HG02588 (cell line): ENCODE results near the gene DRGX.

Source experiments
- ATAC-seq: cut with Tn5 transposase; IDR thresholded peaks from one replicate; pipeline ENCODE4 v1.9.1; 2021; ENCODE audit warnings: mild to moderate bottlenecking, moderate library complexity; ENCODE audit not compliant: unreplicated experiment

Gene DRGX

DNA sequence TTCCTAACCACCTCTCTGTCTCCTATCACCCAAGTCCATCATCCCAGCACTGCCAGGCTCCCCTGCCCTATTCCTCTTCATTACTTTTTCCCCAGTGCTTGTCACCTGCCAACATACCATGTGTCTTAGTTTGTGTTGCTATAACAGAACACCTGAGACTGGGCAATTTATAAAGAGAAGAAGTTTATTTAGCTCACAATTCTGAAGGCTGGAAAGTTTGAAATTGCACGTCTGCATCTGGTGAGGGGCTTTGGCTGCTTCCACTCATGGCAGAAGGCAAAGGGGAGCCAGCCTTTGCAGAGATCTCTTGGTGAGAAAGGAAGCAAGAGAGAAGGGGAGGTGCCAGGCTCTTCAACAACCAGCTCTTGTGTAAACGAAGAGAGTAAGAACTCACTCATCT is 47.3 kb downstream of the DRGX start:
- ATAC-seq, result no peak

DNA sequence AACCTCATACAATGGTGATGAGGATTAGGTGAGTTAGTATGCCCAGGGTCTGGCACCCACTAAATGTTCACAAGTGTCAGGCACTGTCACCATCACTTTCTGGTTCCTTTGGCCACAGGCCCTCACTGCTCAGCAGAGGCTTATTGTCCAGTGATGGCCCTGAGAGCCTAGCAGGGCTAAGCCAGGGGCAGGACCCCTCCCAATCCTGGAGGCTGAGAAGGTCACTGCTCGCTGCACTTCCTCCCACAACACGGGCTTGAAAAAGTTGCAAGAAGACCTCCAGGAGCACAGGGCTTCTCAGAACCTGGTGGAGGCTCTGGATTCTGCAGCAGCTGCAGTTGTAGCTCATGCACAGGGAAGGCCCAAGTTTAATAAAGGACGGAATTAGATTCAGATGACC is 48.1 kb downstream of the DRGX start:
- ATAC-seq, result no peak

DNA sequence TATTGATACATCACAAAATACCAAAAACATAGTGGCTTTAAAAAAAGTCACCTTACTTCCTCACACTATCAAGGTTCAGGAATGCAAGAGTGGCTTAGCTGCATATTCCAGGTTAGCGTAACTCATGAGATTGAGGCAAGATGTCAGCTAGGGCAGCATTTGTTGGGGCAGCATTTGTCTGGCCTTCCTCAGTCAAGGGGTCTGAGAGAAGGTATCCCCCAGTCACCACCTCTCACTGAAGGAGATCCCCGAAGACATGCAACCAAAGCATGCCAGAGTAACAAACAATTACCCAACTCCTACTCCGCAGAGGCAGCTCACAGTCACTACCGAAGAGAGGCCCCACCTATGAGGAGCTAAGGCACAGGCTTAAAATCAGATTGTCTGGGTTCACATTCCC is 48.5 kb downstream of the DRGX start:
- no peak for ATAC-seq

DNA sequence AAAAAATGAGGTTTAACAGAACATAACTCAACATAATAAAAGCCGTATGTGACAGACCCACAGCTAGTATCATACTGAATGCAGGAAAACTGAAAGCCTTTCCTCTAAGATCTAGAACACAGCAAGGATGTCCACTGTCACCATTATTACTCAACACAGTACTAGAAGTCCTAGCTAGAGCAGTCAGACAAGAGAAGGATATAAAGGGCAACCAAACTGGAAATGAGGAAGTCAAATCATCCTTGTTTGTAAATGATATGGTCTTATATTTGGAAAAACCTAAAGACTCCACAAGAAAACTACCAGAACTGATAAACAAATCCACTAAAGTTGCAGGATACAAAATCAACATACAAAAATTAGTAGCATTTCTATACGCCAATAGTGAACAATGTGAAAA is 51.0 kb downstream of the DRGX start:
- no peak for ATAC-seq

DNA sequence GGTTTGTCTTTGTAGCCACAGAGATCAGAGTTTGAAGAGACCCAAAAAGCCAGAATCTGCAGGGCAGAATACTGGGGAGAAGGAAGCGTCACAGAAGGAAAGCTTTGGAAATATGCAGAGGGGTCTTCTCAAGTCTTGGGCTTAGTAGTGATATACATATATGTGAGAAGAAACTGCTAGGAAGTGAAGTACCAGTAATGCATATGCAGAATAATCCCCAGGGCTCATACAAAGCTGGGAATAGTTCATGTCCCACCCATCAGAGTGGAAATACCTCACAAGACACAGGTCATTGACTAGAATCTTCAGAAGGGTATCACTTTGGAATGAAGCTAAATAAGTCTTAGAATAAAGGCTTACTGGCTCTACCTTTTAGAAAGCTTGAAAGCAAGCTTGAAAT is 57.3 kb downstream of the DRGX start:
- ATAC-seq, result no peak

DNA sequence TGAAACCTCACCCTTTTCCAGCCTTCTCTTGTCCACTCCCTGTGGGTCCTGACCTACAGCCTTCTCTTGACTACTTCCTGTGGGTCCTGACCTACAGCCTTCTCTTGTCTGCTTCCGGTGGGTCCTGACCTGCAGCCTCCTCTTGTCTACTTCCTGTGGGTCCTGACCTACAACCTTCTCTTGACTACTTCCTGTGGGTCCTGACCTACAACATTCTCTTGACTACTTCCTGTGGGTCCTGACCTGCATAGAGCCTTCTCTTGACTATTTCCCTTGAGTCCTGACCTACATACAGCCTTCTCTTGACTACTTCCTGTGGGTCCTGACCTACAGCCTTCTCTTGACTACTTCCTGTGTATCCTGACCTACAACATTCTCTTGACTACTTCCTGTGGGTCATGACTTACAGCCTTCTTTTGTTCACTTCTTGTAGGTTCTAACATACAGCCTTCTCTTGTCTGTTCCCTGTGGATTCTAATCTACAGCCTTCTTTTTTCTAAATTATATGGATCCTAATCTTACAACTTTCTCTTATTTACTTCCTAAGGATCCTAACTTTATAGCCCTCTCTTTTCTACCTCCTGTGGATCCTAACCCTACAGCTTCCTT is 60.4 kb downstream of the DRGX start:
- no peak for ATAC-seq

DNA sequence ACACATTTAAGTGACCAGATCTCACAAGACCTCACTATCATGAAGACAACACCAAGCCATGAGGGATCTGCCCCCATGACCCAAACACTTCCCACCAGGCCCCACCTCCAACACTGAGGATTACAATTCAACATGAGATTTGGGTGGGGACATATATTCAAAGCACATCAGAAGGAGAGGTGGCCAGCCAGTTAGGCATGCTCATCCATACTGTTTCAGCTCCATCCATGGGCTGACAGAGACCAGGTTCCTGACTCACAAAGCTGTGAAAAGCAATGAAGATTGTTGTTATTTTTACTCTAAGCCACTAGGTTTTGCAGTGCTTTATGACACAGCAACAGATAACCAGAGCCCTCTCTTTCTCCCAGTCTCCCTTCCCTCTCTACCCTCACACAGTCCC is 60.9 kb downstream of the DRGX start:
- no peak for ATAC-seq

DNA sequence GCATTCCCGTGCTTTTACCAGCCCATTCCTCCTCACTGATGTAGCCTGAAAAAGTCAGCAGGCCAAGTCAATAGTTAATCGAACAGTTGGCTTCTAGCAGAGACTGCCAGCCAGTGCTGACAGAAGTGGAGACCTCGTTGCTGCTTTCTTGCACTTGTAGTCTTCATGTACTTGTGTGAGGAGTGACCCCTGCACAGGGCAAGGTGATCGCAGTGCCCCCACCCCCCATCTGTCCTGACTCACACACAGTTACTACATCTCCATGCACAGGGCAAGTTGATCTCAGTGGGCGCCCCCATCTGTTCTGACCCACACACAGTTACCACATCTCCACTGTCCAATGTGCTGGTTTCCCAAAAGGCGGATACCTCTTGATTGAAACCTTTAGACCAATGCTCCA is 62.7 kb downstream of the DRGX start:
- ATAC-seq, result no peak

DNA sequence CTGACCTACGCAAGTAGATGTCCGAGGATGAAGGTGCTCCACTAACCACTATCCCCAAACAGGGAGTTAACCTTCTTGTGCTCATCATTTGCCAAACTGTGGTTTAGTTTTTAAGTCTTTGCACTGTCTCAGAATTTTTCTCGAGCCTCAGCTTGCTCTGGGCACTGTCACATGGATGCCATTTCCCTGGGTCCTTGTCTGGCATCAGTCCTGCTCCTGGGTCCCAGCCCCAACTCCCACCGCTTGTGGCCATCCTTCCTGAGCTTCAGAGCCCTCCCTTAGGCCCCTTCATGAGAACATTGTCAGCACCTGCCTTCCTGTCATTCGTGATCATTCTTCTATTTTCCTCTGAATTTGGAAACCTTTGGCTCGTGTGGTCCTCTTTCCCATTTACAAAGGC is 63.1 kb downstream of the DRGX start:
- no peak for ATAC-seq

DNA sequence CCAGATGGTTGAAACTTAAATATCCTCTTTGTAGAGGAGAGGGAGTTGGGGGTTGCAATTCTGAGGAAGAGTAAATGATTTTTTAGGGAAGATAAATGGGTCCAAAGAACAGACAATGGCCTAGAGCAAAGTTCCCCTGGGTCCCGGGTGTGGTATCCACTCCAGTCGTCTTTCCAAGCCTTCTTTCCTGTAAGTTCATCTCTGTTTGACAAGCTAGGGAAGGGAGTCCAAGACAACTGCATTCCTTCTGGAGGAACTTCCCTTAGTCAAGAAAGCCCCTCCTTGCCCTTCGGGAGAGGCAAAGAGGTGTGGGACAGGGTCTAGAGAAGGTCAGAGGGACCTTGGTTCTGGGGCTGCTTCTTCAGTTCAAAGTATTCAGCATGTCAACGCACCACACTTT is 63.6 kb downstream of the DRGX start:
- no peak for ATAC-seq

DNA sequence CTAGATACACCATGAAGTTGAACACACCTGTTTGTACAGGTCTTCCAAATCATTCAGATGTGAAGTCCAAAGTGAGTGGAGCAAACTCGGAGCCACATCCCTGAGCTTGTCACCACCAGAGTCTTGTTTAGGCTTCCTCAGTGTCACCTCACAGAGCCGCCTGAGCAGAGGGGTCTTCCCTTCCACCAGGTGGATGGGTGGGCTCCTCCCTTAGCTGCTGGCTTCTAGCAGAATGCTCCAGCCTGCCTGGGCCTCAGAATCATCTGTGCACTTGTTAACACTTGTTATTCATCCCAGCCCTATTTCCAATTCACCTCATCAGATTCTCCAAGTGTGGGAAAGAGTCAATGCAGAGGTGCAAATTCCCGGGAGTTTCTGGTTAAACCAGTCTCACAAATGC is 64.5 kb downstream of the DRGX start:
- ATAC-seq, result no peak

DNA sequence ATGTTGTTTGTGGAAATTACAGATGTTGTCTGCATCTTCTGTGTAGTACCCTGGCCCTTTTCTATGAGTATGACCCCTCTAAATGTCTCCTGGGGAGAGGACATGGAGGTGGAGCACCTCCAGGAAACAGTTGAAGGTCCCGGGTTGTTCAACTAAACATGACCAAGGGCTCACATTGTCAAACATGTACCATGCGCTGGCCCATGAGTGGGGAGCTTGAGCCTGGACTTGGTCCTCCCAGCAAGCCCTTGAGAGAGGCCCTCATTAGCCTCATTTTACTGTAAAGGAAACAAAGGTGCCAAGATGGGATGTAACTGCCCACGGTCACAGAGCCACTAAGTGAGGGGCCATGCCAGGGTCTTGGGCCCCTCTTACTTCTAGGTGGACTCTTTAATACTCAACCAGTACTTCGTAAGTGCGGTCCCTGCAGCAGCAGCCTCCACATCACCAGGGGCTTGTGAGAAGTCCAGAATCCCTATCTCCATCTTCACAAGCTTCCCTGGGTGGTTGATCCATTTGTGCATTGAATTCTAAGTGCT is 65.7 kb downstream of the DRGX start:
- no peak for ATAC-seq

DNA sequence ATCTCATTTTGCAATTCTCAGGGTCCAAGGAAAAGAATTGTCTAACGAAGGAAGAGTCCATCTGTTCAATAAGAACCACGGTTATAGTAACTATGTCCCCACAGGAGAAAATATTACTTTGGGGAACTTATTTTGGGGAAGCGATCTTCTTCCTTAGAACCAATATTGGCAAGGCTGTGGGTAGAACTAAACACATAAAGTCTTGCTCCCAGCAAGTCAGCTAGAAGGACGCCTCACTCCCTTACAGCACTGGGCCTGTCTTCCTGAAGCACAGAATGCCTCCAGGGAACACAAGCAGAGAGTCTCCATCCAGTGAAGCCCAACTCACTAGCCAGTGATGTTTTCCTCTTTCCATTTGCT is 66.8 kb downstream of the DRGX start:
- no peak for ATAC-seq

DNA sequence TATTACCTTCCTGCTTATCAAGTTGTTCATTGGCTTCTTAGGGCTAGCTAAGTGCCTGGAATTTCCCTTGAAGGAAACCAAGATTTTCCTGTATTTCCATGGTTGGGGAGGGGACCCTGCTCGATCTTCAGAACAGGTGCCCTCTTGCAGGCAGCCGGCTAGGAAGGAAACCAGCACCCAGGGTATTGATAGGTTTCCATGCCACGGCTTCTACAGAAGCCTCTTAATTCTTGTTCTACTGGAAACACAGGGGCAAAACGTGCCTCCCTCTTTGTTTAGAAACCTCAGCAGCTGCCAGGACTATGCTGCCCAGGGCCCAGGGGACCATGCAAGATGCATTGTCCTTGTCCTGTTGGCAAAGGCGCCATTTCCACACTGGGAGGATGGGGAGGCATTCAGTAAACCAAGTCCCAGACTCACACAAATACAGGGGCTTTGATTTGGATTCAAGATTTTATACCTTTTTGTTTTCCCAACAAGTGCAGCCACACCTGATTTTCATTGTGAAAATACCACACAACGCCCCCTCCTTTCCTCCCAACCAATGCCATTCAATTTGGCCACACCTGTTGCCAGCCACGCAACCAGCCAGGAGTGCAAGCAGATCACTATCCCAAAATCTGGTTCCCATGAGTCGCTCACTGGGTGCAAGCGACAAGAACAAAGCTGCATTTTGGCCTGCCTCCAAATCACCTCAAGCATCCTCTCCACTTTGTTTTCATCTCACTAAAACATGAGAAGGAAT is 67.3 kb downstream of the DRGX start:
- ATAC-seq, result no peak

DNA sequence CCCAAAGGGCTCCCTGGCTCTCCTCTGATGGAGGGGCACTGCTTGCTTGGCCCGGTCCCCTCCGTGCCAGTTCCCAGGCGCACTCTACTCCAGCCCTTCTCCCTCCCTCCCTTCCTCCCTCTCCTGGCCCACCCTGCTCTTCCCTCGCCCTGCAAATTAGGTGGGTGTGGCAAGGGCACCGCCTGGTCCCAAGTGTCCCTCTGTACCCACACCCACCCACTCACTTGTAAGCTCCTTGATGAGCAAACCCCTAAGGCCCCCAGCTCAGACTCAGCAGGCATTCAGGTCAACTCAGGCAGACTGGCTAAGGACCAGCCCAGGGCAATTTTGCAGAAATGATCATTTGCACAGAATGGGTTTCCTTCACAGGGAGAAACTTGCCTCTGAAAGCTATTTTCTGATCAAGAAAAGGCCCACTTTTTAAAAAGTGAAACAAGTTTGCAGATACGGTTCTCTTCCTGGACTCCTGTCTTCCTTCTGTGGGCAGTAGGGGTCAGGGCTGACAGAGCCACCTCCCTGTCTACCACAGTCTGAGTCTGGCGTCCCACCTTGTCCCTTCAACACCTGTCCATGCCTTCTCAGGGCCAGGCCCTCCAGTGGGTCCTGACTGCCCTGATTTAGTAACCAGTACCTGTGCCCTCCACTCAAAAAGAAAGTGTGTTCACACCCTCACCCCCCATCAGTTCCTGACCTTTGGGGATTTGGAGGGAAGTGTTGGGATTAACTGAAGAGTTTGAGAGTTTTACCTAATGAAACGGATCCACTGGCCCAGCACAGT is 68.7 kb downstream of the DRGX start:
- ATAC-seq, result no peak

DNA sequence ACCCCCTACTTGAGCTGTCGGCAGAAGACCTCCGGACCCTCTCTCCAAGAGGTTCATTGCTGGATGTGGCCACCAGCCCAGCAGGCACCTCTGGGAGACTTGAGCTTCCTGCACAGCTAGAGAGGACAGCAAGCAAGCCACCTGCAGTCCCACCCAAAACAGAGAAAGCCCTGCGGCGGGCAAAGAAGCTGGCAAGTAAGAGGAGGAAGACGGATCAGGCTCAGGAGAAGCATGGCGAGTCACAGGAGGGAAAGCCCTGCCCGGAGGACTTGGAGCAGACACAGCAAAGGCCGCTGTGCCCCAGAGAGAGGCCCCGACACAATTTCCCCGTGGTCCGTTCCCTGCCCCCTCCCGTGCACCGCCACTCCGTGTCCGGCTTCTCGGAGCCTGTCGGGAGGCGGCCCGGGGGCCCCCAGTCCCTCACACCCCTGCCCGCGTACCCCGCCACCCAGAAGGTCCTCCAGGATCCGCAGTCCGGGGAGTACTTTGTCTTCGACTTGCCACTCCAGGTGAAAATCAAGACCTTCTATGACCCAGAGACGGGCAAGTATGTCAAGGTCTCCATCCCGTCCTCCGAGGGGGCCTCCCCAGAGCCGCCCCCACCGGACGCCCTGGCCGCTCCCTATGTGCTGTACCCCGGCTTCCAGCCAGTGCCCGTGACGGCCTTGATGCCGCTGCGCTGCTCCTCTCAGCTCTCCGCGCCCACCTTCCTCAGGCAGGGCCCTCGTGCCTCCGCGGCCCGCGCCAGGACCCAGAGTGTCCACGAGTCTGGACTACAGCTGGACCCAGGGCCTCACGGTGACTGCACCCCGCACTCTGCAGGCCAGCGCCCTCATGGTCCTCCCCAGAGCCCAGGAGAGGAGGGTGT is 69.7 kb downstream of the DRGX start:
- ATAC-seq, result no peak

DNA sequence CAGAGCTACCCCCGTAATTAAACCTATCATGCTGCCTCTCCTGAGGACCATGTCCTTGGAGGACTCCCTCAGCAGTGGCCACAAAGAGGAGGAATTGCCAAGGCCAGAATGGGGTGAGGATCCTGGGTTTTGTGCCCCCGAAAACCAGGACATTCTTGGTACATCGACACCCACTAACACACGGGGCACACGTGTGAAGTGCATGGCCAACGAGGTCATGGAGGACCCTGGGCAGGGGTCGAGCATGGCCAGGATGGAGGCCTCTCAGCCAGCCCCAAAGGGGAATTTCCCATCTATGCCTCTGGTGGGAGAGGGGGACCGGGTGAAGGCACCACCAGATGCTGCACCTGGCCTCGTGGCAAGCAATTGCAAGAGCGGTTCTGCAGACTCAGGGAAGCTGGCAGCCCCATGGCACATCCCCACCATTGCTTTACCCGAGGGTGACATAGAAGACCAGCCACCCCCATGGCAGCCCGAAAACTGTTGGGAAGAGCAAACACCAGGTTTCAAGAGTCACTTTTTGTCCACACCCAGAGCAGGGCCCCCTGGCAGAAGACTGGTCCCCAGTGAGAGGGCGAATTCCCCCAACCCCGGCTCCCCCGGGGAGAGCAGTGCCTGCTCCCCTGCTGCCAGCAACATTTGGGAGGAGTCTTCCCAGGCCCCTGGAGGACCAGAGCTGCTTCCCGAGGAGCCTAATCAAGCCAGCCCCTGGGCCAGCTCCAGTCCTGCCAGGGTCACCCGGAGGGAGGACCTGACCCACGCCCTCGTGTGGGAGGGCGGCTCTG is 70.6 kb downstream of the DRGX start:
- no peak for ATAC-seq

DNA sequence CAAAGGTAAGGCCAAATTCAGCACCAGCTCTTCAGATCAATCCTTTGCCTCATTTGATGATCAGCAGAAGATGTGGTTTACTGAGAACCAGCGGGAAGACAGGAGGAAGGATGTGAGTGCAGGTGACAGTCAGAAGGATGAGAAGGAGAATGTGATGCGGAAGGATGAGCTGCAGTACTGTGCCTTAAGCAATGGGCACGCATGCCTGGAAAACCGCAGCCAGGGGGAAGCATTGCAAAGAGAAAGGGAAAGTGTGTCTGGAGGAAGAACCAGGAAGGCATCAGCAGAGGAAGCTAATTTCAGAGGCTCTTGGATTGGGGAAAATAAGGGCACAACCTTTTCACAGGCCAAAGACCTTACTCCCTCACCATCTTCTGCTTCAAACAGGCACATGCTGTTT is 71.2 kb downstream of the DRGX start:
- no peak for ATAC-seq

DNA sequence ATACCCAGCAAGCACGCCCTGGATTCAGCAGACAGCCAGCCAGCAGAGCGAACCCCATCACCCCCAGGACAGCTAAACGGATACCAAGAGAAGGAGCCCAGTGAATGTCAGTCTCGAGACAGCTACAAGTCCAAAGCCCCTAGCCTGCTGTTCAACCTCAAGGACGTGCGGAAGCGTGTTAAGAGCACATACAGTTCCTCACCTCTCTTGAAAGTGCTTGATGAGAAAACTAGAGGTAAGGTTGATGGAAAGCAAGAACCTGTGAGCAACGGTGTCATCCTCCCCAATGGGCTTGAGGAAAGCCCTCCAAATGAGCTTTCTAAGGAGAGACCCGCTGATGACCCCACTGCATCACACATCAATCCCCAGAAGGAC is 72.0 kb downstream of the DRGX start:
- no peak for ATAC-seq

DNA sequence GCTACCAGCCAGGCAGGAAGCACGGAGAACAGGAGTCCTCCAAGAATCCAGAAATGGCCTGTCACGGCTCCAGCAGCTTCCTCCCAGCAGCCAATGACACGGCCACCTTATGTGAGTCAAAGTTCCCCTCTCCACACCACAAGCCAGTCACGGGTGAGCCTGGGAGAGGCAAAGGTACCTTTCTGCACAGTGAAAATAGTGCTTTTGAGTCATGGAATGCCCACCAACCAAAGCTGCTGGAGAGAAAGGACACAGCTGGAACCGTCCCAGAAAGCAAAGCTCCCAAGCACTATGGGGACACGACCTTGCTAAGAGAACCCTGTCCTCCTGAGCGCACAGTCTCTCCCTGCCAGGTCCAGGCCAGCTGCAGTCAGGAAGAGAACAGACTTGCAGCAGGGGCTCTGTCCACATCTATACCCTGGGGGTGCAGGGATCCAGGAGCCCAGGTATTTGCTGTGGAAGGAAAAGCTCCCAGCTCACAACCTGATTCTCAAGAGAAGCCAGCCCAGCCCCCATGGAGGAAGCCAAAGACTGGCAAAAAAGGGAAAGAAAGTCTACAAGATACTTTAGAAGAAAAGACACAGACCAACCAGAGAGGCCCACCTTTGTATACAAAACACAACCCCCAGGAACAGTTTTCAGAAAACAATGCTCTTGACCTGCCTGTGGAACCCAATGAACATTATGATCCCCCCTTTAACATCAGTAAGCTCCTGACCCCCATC is 72.6 kb downstream of the DRGX start:
- no peak for ATAC-seq
